Ascending aorta (tissue), 2 donors: ENCODE data around the gene HSD17B3. TPM values are rescaled to one million over a fixed set of nuclear protein-coding genes. Genes with fewer than 3 reads are reported as not detected.
A peak's percentile ranks its signal among the peaks of the same experiment; 100 is the strongest.
"Not testable (repeated sequence)": the region's sequence is repeated elsewhere in the genome, so short reads cannot be mapped to it uniquely, and the experiment has no call there.

ENCODE experiments used
- DNase-seq, 2 donors: peaks; one replicate each; pipeline ENCODE4 v3.0.0-alpha.2; 2019; ENCODE audit warnings: low spot score in 2 of 2
- H3K27ac ChIP-seq, 2 donors: fragments of 200-600 bp; sonication (generic); one replicate each; pipeline ENCODE4 v1.5.1; 2016 to 2017; ENCODE audit warnings: mild to moderate bottlenecking in 1 of 2
- H3K27me3 ChIP-seq: fragments of 200-600 bp; sonication (generic); one replicate; pipeline ENCODE4 v1.5.1; 2017
- H3K36me3 ChIP-seq, 2 donors: fragments of 200-600 bp; sonication (generic); one replicate each; pipeline ENCODE4 v1.5.1; 2016
- H3K4me1 ChIP-seq, 2 donors: fragments of 200-600 bp; sonication (generic); one replicate each; pipeline ENCODE4 v1.5.1; 2016 to 2017; ENCODE audit warnings: mild to moderate bottlenecking in 1 of 2
- H3K4me3 ChIP-seq, 2 donors: fragments of 200-600 bp; sonication (generic); one replicate each; pipeline ENCODE4 v1.5.1; 2016 to 2017; ENCODE audit warnings: mild to moderate bottlenecking in 1 of 2
- H3K9me3 ChIP-seq, 2 donors: fragments of 200-600 bp; sonication (generic); one replicate each; pipeline ENCODE4 v1.5.1; 2016
- intact Hi-C: fragments of 100-400 bp; cut with DNase I; formaldehyde crosslinking; loops from one replicate; pipeline ENCODE4 v1.15.1; 2023
- total RNA-seq: library from RNA; depleted of rRNA; stranded (reverse); fragments of >200 nt; gene quantifications from one replicate; pipeline ENCODE4 v1.1.0, GENCODE V29; 2016
- TF ChIP-seq, protein P1 (sequence below), 3 experiments: fragments of 200-600 bp in 2 of 3; fragments of 450-650 bp in 1 of 3; sonication (generic) in 2 of 3; IDR thresholded peaks; one replicate each; pipeline ENCODE4 v1.5.1; 2016 to 2019; ENCODE audit warnings: antibody characterized with exemption in 3 of 3, mild to moderate bottlenecking in 1 of 3, moderate library complexity in 1 of 3

The HSD17B3 gene
- total RNA-seq, 1 donor from 2014 or later = not detected

DNA sequence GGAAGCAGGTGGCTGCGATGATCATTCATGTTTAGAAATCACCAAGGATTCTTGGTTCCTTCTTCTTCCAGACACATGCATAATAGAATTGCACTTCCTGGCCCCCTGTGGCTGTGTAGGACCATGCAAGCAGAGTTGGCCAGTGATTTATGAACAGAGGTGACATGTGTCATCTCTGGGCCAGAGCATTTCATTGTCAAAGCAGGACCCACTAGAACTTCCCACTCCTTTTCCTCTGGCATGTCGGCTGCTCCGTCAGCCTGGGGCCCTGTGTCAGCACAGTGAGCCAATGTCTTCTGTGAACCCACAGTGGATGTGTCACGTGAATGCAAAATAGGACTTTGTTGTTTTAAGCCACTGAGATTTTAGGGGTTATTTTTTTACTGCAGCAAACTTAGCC lies 59.2 kb downstream of the HSD17B3 start:
- Histone ChIP-seq H3K27me3 (no peaks in the 10 kb centered on the region), H3K4me3 (no peak overlapping the region), H3K4me1 (no peaks in the 10 kb centered on the region), H3K27ac (no peak overlapping the region), H3K36me3 (no peaks in the 10 kb centered on the region), H3K9me3 (no peaks in the 10 kb centered on the region)
- TF ChIP-seq, protein P1, sequence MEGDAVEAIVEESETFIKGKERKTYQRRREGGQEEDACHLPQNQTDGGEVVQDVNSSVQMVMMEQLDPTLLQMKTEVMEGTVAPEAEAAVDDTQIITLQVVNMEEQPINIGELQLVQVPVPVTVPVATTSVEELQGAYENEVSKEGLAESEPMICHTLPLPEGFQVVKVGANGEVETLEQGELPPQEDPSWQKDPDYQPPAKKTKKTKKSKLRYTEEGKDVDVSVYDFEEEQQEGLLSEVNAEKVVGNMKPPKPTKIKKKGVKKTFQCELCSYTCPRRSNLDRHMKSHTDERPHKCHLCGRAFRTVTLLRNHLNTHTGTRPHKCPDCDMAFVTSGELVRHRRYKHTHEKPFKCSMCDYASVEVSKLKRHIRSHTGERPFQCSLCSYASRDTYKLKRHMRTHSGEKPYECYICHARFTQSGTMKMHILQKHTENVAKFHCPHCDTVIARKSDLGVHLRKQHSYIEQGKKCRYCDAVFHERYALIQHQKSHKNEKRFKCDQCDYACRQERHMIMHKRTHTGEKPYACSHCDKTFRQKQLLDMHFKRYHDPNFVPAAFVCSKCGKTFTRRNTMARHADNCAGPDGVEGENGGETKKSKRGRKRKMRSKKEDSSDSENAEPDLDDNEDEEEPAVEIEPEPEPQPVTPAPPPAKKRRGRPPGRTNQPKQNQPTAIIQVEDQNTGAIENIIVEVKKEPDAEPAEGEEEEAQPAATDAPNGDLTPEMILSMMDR (IDR thresholded peaks at IDR 0.05) = no peak
- intact Hi-C loops = no loop called here
- DNase-seq = no peak

DNA sequence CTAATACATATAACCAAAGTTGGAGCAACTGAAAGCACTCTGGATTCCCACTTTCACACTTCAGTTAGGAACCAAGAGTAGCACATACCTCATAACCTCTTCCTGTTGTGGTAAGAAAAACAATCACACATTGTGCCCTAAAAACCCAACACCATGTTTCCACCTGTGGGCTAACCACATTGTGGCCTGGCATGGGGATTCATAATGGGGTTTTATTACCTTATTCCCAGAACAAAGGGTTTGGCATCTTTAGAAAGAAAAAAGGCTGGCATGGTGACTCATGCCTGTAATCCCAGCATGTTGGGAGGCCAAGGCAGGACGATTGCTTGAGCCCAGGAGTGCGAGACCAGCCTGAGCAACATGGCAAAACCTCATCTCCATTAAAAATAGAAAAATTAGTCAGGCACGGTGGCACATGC lies 60.6 kb downstream of the HSD17B3 start:
- TF ChIP-seq, protein P1 (IDR thresholded peaks at IDR 0.05) = no peak
- Histone ChIP-seq H3K9me3 (no peaks in the 10 kb centered on the region), H3K27ac (no peak overlapping the region), H3K36me3 (no peaks in the 10 kb centered on the region), H3K4me1 (no peaks in the 10 kb centered on the region), H3K4me3 (no peak overlapping the region), H3K27me3 (no peaks in the 10 kb centered on the region)
- DNase-seq = no peak
- intact Hi-C loops = no loop called here

DNA sequence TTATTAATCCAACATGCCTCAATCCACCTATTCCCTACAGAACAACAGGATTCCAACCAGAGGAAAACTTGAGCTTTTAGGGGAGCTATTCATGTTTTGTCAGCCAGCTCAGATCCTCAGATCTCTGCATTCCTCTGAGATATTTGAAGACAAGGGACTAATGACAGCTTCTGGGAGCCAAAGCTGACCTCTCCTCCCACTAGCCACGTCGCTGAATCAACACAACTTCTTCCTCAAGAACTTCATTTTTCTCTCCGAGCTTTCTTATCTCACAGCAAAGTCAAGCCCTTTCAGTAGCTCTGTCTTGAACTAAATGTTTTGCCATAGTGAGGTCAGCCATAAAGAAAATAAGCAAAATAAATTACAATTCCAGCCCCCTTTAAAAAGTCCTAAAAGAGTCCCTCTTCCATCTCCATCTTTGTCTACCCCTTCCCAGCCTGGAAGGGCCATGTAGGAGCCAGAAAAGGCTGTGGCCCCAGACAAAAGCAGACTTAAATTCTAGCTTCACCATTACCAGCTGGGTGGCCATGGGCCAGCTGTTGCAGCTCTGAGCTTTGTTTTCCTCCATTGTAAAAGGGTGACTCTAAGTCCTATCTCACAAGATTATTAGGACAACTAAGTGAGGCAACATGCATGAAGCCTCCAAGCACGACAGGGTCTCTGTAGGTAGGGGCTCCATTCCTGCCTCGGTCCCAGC lies 65.0 kb downstream of the HSD17B3 start:
- H3K9me3 ChIP-seq = no peaks in the 10 kb centered on the region
- intact Hi-C loops = no loop called here
- H3K36me3 ChIP-seq = no peaks in the 10 kb centered on the region
- H3K27ac ChIP-seq = no peak overlapping the region
- TF ChIP-seq, protein P1 (IDR thresholded peaks at IDR 0.05) = no peak
- no peak for DNase-seq
- H3K4me3 ChIP-seq = no peak overlapping the region
- no peaks in the 10 kb centered on the region for H3K4me1 ChIP-seq
- H3K27me3 ChIP-seq = no peaks in the 10 kb centered on the region

DNA sequence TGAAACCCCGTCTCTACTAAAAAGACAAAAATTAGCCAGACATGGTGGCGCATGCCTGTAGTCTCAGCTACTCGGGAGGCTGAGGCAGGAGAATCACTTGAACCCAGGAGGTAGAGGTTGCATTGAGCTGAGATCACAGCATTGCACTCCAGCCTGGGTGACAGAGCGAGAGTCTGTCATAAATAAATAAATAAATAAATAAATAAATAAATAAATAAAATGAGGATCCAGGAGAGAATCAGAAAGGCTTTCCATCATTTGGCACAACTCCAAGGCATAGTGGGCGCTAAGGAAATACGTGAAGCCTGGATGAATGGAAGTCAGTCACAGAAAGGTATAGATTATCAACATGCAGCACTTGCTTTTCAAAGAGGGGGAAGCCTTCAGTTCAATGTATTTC lies 65.6 kb downstream of the HSD17B3 start:
- H3K27ac ChIP-seq, H3K36me3 ChIP-seq, H3K9me3 ChIP-seq, intact Hi-C loops, DNase-seq, H3K27me3 ChIP-seq, H3K4me3 ChIP-seq, H3K4me1 ChIP-seq: not testable (repeated sequence)

DNA sequence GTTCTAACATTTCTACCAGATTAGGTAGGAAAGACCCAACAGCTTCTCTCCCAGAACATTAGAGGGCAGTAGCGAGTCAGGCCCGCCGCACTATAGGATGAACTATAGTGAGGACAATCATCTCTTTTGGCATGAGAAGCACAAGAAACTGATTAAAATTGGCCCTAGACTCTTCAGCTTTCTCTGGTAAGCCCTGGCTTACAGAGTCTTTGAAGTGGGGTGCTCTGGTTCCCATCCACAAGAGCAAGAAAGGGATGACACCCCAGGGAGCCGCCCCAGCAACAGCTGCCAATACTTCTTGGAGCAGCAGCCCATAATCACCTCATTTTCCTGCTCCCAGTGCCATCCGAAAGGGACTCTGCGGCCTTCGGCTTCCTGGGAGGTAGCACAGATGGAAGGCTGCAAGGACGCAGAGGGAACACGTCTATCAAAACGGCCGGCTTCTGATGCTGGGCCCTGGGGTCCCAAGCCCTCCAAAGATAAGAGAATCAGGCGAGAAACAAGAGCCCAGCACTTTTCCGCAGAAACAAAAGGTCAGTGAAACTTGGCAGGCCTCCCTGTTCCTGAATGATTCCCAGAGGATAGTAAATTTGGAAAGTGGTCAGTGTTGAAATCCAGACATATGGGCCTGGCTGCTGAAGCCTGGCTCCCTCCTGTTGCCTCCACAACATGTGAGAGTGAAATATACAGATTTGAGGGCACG lies 69.3 kb downstream of the HSD17B3 start:
- TF ChIP-seq, protein P1 (IDR thresholded peaks at IDR 0.05) = peak; percentile 33 to 88 (median 84)
- intact Hi-C loops = no loop called here
- Histone ChIP-seq H3K27ac (no peak overlapping the region), H3K4me3 (no peak overlapping the region), H3K36me3 (no peaks in the 10 kb centered on the region), H3K9me3 (no peaks in the 10 kb centered on the region), H3K4me1 (no peaks in the 10 kb centered on the region), H3K27me3 (no peaks in the 10 kb centered on the region)
- no peak for DNase-seq

DNA sequence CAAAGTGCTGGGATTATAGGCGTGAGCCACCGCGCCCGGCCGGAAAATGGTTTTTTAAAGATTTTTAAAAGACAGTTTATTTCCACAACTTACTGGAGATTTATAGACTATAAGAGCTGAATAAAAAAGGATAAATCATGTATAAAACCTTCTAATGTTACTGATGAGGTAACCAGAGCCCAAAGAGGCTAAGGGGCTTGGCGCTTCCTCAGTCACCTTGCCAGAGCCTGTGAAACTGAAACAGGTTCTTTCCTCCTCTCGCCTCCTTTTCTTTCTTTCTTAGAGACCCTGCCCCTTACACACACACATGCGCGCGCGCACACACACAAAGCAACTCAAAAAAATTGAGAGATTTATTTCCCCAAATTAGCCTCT lies 69.8 kb downstream of the HSD17B3 start:
- no peak for DNase-seq
- Histone ChIP-seq H3K9me3 (no peaks in the 10 kb centered on the region), H3K4me1 (no peaks in the 10 kb centered on the region), H3K36me3 (no peaks in the 10 kb centered on the region), H3K27me3 (no peaks in the 10 kb centered on the region), H3K27ac (no peak overlapping the region), H3K4me3 (no peak overlapping the region)
- TF ChIP-seq, protein P1 (IDR thresholded peaks at IDR 0.05) = no peak
- intact Hi-C loops = no loop called here
